Measurements from ENCODE around the gene PAFAH1B1.

PAFAH1B1 gene

GRCh38 chr17:2707721-2708584 lies 114.5 kb downstream of the PAFAH1B1 start:
- TF ChIP-seq, protein P1, sequence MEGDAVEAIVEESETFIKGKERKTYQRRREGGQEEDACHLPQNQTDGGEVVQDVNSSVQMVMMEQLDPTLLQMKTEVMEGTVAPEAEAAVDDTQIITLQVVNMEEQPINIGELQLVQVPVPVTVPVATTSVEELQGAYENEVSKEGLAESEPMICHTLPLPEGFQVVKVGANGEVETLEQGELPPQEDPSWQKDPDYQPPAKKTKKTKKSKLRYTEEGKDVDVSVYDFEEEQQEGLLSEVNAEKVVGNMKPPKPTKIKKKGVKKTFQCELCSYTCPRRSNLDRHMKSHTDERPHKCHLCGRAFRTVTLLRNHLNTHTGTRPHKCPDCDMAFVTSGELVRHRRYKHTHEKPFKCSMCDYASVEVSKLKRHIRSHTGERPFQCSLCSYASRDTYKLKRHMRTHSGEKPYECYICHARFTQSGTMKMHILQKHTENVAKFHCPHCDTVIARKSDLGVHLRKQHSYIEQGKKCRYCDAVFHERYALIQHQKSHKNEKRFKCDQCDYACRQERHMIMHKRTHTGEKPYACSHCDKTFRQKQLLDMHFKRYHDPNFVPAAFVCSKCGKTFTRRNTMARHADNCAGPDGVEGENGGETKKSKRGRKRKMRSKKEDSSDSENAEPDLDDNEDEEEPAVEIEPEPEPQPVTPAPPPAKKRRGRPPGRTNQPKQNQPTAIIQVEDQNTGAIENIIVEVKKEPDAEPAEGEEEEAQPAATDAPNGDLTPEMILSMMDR (IDR thresholded peaks at IDR 0.05; ENCODE audit: insufficient read depth, low read length, poor library complexity, severe bottlenecking), result peak; percentile 53
- H3K36me3 ChIP-seq (ENCODE audit: control insufficient read depth, insufficient read depth, low read length), result peaks cover 20% of the 10 kb centered on the region
- no peak for DNase-seq (ENCODE audit: extremely low read depth, insufficient read length)
- H3K27me3 ChIP-seq (replicated peaks; ENCODE audit: control insufficient read depth, insufficient read depth, low read length), result no peaks in the 10 kb centered on the region
- H3K4me3 ChIP-seq (replicated peaks; ENCODE audit: low read depth, low read length), result no peak overlapping the region; the same call in 1 of the 2 replicates

DNA sequence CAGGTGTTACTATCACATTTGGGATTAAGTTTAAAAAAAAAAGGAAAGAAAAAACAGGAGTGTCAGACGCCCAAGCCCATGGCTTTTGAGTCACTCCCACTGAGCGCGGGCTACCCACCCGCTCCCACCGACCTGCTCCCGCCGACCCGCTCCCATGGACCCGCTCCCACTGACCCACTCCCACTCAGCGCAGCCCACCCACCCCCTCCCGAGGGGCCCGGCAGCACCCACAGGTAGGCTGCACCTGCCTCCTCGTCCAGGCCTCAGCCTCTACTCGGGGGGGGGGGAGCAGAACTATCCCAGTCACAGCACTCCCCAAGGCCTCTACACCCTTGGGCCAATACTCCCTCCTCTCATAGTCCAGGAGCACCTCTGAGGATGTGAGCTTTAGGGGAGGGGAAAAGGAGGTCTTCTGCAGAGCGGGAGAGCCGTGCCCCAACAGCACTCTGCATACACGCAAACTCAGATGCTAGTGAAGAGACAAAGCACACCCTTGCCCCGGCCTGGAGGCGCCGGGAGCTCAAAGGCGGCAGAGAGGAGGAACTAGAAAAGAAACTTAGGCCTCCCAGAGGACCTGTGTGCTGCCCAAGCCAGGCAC lies 115.2 kb downstream of the PAFAH1B1 start:
- no peak for DNase-seq (ENCODE audit: extremely low read depth, insufficient read length)
- no peaks in the 10 kb centered on the region for H3K27me3 ChIP-seq (replicated peaks; ENCODE audit: control insufficient read depth, insufficient read depth, low read length)
- TF ChIP-seq, protein P1 (IDR thresholded peaks at IDR 0.05; ENCODE audit: insufficient read depth, low read length, poor library complexity, severe bottlenecking), result no peak
- peak overlapping the region; percentile 69 for H3K4me3 ChIP-seq (replicated peaks; ENCODE audit: low read depth, low read length)
- H3K36me3 ChIP-seq (ENCODE audit: control insufficient read depth, insufficient read depth, low read length), result peaks cover 13% of the 10 kb centered on the region

- TF ChIP-seq, protein P1 (IDR thresholded peaks at IDR 0.05; ENCODE audit: insufficient read depth, low read length, poor library complexity, severe bottlenecking), result no peak
Measured at GRCh38 chr17:2709183-2709661, 115.8 kb downstream of the PAFAH1B1 start.

GRCh38 chr17:2710071-2710802 lies 116.8 kb downstream of the PAFAH1B1 start:
- TF ChIP-seq, protein P1 (IDR thresholded peaks at IDR 0.05; ENCODE audit: insufficient read depth, low read length, poor library complexity, severe bottlenecking), result no peak
- Histone ChIP-seq H3K27me3 (replicated peaks; ENCODE audit: control insufficient read depth, insufficient read depth, low read length) (no peaks in the 10 kb centered on the region), H3K4me3 (replicated peaks; ENCODE audit: low read depth, low read length) (peak overlapping the region; percentile 69), H3K36me3 (ENCODE audit: control insufficient read depth, insufficient read depth, low read length) (peaks cover 4% of the 10 kb centered on the region)
- DNase-seq (ENCODE audit: extremely low read depth, insufficient read length), result no peak

More at GRCh38 chr17:2709183-2709661, 115.8 kb downstream of the PAFAH1B1 start:
- Histone ChIP-seq H3K4me3 (replicated peaks; ENCODE audit: low read depth, low read length) (peak overlapping the region; percentile 69), H3K27me3 (replicated peaks; ENCODE audit: control insufficient read depth, insufficient read depth, low read length) (no peaks in the 10 kb centered on the region), H3K36me3 (ENCODE audit: control insufficient read depth, insufficient read depth, low read length) (peaks cover 9% of the 10 kb centered on the region)
- peak; percentile 63 for DNase-seq (ENCODE audit: extremely low read depth, insufficient read length)

GRCh38 chr17:2710803-2711607 lies 117.6 kb downstream of the PAFAH1B1 start:
- TF ChIP-seq, protein P1 (IDR thresholded peaks at IDR 0.05; ENCODE audit: insufficient read depth, low read length, poor library complexity, severe bottlenecking), result no peak
- Histone ChIP-seq H3K36me3 (ENCODE audit: control insufficient read depth, insufficient read depth, low read length) (peaks cover 3% of the 10 kb centered on the region), H3K4me3 (replicated peaks; ENCODE audit: low read depth, low read length) (peak overlapping the region; percentile 69), H3K27me3 (replicated peaks; ENCODE audit: control insufficient read depth, insufficient read depth, low read length) (no peaks in the 10 kb centered on the region)
- DNase-seq (ENCODE audit: extremely low read depth, insufficient read length), result peak; percentile 58
